OCI-LY1 (cell line): ENCODE measurements around the gene KHDC1.

Source experiments
- H2AFZ ChIP-seq: fragments of 200-600 bp; sonication (generic), shearing (Covaris generic); 2 replicates; pipeline ENCODE4 v1.6.0; 2014; ENCODE audit warnings: antibody characterized with exemption, mild to moderate bottlenecking, low read length
- H3F3A ChIP-seq: fragments of 200-600 bp; sonication (generic), shearing (Covaris generic); 2 replicates; pipeline ENCODE4 v1.6.0; 2014; ENCODE audit warnings: mild to moderate bottlenecking, antibody characterized with exemption, low read length, moderate library complexity; ENCODE audit not compliant: insufficient read depth
- H3K27ac ChIP-seq: fragments of 200-600 bp; sonication (generic); 2 replicates; pipeline ENCODE4 v1.5.1; 2014; ENCODE audit warnings: low read length, mixed run types, mild to moderate bottlenecking, low read depth; ENCODE audit not compliant: poor library complexity, severe bottlenecking
- H3K27me3 ChIP-seq: fragments of 200-600 bp; sonication (generic); 2 replicates; pipeline ENCODE4 v1.6.0; 2014; ENCODE audit warnings: antibody characterized with exemption, mild to moderate bottlenecking, low read length, moderate library complexity; ENCODE audit not compliant: insufficient read depth
- H3K36me3 ChIP-seq: fragments of 200-600 bp; sonication (generic); 2 replicates; pipeline ENCODE4 v1.6.1; 2014; ENCODE audit warnings: mild to moderate bottlenecking, antibody characterized with exemption, low read length, moderate library complexity, mixed read lengths; ENCODE audit not compliant: insufficient read depth
- H3K4me1 ChIP-seq: fragments of 200-600 bp; sonication (generic); 2 replicates; pipeline ENCODE4 v1.5.1; 2014; ENCODE audit warnings: mild to moderate bottlenecking, low read length, moderate library complexity; ENCODE audit not compliant: insufficient read depth, severe bottlenecking
- H3K4me2 ChIP-seq: fragments of 200-600 bp; sonication (generic), shearing (Covaris generic); 2 replicates; pipeline ENCODE4 v1.6.1; 2014; ENCODE audit warnings: low read length
- H3K4me3 ChIP-seq: fragments of 200-600 bp; sonication (generic); 2 replicates; pipeline ENCODE4 v1.5.1; 2014; ENCODE audit warnings: low read length, low read depth, mild to moderate bottlenecking, mixed read lengths; ENCODE audit not compliant: poor library complexity, severe bottlenecking
- H3K79me2 ChIP-seq: fragments of 200-600 bp; shearing (Covaris generic); 2 replicates; pipeline ENCODE4 v1.6.1; 2016; ENCODE audit warnings: mixed run types, low read length, mixed read lengths; ENCODE audit not compliant: insufficient read depth
- H3K9ac ChIP-seq: fragments of 200-600 bp; sonication (generic), shearing (Covaris generic); 2 replicates; pipeline ENCODE4 v1.6.1; 2014; ENCODE audit warnings: mild to moderate bottlenecking, low read length, mixed read lengths
- H3K9me2 ChIP-seq: fragments of 200-600 bp; sonication (generic), shearing (Covaris generic); 2 replicates; pipeline ENCODE4 v1.6.1; 2014; ENCODE audit warnings: low read depth, mild to moderate bottlenecking, low read length, mixed read lengths
- H3K9me3 ChIP-seq: fragments of 200-600 bp; shearing (Covaris generic); 2 replicates; pipeline ENCODE4 v1.6.1; 2014; ENCODE audit warnings: low read length, mixed read lengths
- H4K20me1 ChIP-seq: fragments of 200-600 bp; sonication (generic), shearing (Covaris generic); 2 replicates; pipeline ENCODE4 v1.6.0; 2016; ENCODE audit warnings: mild to moderate bottlenecking, low read length; ENCODE audit not compliant: insufficient read depth
- EZH2 ChIP-seq: fragments of 200-600 bp; sonication (generic), shearing (Covaris generic); IDR thresholded peaks from 2 replicates; pipeline ENCODE4 v1.8.0; 2017; ENCODE audit warnings: borderline replicate concordance, mixed run types, mild to moderate bottlenecking, antibody characterized with exemption, low read length, moderate library complexity, mixed read lengths
- TF ChIP-seq, protein P1 (sequence below): fragments of 200-600 bp; sonication (generic), shearing (Covaris generic); IDR thresholded peaks from 2 replicates; pipeline ENCODE4 v1.5.1; 2017; ENCODE audit warnings: mild to moderate bottlenecking, antibody characterized with exemption, low read length, moderate library complexity, mixed read lengths

Gene KHDC1

DNA sequence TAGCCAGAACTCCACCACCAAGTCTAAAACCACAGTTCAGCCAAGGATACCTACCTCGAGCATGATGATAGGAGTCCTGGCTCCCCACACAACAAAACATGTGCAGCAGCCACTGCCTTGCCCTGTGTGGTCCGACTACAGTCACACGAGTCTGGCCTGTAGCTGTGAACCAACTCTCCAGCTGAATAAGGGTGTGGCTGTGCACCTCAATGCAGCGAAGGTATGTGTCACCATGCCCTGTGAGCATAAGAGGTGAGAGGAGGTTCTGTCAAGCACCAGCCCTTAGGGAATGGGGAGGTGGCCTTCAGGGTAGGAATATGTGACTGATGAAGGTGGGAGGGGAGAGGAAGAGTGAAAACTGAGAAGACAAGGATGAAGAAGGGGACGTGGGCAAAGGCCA, 21.0 kb downstream of the KHDC1 start:
- Histone ChIP-seq H3F3A (no peaks in the 10 kb centered on the region), H4K20me1 (no peaks in the 10 kb centered on the region), H2AFZ (no peak overlapping the region), H3K27ac (no peak overlapping the region), H3K36me3 (no peaks in the 10 kb centered on the region), H3K9me3 (no peaks in the 10 kb centered on the region), H3K9ac (no peak overlapping the region), H3K27me3 (no peaks in the 10 kb centered on the region), H3K9me2 (no peaks in the 10 kb centered on the region), H3K79me2 (no peaks in the 10 kb centered on the region), H3K4me3 (no peak overlapping the region), H3K4me2 (no peak overlapping the region), H3K4me1 (no peaks in the 10 kb centered on the region)
- TF ChIP-seq, protein P1, sequence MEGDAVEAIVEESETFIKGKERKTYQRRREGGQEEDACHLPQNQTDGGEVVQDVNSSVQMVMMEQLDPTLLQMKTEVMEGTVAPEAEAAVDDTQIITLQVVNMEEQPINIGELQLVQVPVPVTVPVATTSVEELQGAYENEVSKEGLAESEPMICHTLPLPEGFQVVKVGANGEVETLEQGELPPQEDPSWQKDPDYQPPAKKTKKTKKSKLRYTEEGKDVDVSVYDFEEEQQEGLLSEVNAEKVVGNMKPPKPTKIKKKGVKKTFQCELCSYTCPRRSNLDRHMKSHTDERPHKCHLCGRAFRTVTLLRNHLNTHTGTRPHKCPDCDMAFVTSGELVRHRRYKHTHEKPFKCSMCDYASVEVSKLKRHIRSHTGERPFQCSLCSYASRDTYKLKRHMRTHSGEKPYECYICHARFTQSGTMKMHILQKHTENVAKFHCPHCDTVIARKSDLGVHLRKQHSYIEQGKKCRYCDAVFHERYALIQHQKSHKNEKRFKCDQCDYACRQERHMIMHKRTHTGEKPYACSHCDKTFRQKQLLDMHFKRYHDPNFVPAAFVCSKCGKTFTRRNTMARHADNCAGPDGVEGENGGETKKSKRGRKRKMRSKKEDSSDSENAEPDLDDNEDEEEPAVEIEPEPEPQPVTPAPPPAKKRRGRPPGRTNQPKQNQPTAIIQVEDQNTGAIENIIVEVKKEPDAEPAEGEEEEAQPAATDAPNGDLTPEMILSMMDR: no peak
- no peak for TF ChIP-seq EZH2

DNA sequence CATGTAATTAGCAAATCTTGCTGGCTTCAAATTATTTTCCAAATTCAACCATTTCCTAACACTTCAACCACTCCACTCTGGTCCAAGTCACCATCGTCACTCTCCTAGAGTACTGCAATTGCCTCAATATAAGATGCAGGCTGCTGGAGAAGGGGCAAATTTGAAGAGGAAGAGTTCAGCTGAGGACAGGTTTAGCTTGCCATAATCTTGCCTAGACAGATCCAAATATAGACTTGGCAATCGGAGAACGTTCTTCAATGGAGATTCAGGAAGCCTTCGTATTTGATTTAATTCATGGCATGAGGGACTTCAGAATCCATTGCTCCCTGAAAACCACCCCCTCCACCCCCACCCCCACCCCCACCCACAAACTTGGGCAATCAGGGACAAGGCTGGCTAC, 22.3 kb downstream of the KHDC1 start:
- no peak overlapping the region for H3K4me3 ChIP-seq
- no peaks in the 10 kb centered on the region for H3K9me3 ChIP-seq
- no peak overlapping the region for H3K9ac ChIP-seq
- H2AFZ ChIP-seq: no peak overlapping the region
- H3K27ac ChIP-seq: no peak overlapping the region
- no peaks in the 10 kb centered on the region for H3F3A ChIP-seq
- H3K27me3 ChIP-seq: no peaks in the 10 kb centered on the region
- no peaks in the 10 kb centered on the region for H3K79me2 ChIP-seq
- no peaks in the 10 kb centered on the region for H3K9me2 ChIP-seq
- no peaks in the 10 kb centered on the region for H3K4me1 ChIP-seq
- no peak overlapping the region for H3K4me2 ChIP-seq
- no peak for TF ChIP-seq EZH2
- TF ChIP-seq, protein P1: no peak
- no peaks in the 10 kb centered on the region for H4K20me1 ChIP-seq
- no peaks in the 10 kb centered on the region for H3K36me3 ChIP-seq

DNA sequence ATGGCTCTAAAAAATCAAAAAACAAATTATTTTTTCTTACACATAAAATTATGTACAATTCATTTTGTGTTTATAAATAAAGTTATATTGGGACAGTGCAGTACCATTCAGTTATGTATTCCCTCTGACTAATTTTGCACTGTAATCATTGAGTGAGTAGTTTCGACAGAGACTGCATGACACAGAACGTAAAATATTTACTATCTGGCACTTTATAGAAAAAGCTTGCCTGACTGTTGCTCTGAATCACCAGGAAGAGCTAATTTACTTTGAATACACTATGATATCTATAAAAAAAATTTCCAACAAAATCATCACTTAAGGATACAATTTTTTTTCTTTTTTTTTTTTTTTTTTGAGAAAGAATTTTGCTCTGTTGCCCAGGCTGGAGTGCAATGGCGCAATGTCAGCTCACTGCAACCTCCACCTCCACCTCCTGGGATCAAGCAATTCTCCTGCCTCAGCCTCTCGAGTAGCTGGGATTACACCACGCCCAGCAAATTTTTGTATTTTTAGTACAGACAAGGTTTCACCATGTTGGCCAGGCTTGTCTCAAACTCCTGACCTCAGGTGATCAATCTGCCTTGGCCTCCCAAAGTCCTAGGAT, 26.7 kb downstream of the KHDC1 start:
- no peak overlapping the region for H3K4me3 ChIP-seq
- no peak overlapping the region for H2AFZ ChIP-seq

More for the DNA sequence above, 26.7 kb downstream of the KHDC1 start:
- Histone ChIP-seq H3K9me2 (no peaks in the 10 kb centered on the region), H3K9me3 (no peaks in the 10 kb centered on the region), H3K79me2 (no peaks in the 10 kb centered on the region), H3F3A (no peaks in the 10 kb centered on the region), H3K27me3 (no peaks in the 10 kb centered on the region), H3K36me3 (no peaks in the 10 kb centered on the region), H3K27ac (no peak overlapping the region), H3K9ac (no peak overlapping the region), H3K4me1 (no peaks in the 10 kb centered on the region), H4K20me1 (no peaks in the 10 kb centered on the region), H3K4me2 (no peak overlapping the region)
- TF ChIP-seq, protein P1: no peak
- no peak for TF ChIP-seq EZH2
